ENCODE measurements around the gene NLGN1. TPM values are rescaled to one million over a fixed set of nuclear protein-coding genes. Genes with fewer than 3 reads are reported as not detected.

NLGN1 gene
- total RNA-seq, 1 donor, result 6.1 TPM

DNA sequence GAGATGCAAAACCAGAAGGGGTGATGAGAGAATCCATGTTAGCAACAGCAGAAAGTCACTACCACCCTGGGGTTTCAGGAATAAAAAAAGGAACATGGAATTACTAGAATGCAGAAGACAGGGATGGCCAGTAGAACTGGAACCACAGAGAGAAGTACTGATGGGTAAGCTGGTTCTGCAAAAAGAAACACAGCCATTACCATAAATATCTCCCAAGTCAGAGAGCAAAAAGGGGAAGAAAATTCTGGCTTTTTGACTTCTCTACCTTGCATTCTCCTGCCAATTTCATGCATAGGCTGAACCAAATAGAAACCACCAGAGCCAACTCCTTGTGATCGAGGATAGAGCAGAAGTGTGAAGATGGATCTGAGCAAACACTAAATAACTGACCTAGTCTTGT lies 911.2 kb downstream of the NLGN1 start:
- DNase-seq (ENCODE audit: low read depth), result no peak
- H3K4me3 ChIP-seq (ENCODE audit: low read depth, low read length), result no peak overlapping the region
- TF ChIP-seq, protein P1, sequence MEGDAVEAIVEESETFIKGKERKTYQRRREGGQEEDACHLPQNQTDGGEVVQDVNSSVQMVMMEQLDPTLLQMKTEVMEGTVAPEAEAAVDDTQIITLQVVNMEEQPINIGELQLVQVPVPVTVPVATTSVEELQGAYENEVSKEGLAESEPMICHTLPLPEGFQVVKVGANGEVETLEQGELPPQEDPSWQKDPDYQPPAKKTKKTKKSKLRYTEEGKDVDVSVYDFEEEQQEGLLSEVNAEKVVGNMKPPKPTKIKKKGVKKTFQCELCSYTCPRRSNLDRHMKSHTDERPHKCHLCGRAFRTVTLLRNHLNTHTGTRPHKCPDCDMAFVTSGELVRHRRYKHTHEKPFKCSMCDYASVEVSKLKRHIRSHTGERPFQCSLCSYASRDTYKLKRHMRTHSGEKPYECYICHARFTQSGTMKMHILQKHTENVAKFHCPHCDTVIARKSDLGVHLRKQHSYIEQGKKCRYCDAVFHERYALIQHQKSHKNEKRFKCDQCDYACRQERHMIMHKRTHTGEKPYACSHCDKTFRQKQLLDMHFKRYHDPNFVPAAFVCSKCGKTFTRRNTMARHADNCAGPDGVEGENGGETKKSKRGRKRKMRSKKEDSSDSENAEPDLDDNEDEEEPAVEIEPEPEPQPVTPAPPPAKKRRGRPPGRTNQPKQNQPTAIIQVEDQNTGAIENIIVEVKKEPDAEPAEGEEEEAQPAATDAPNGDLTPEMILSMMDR (IDR thresholded peaks at IDR 0.05; ENCODE audit: insufficient read depth, low read length), result no peak

DNA sequence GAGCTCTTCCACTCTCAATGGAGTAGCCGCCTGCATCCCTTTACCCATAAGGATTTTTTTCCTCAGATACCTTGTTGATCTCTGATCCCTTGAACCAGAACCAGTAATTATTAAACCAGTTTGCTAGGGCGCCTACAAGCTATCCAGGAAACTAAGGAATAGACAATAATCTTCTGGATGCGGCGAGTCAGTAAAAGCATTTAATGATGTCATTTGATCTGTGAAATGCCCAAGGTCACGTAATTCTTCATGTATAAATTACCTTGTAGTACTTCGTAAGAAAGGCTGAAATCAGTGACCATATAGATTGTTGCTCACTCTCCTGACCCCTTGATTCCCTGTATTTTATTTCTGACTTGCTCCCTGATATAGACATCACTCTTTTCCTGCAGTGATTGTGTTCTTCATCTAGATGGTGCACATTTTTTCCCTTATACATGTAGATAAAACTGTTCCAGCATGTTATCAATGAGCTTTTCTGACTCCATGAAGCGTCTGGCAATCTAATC lies 913.0 kb downstream of the NLGN1 start:
- H3K4me3 ChIP-seq (ENCODE audit: low read depth, low read length), result no peak overlapping the region
- DNase-seq (ENCODE audit: low read depth), result no peak
- TF ChIP-seq, protein P1 (IDR thresholded peaks at IDR 0.05; ENCODE audit: insufficient read depth, low read length), result no peak

DNA sequence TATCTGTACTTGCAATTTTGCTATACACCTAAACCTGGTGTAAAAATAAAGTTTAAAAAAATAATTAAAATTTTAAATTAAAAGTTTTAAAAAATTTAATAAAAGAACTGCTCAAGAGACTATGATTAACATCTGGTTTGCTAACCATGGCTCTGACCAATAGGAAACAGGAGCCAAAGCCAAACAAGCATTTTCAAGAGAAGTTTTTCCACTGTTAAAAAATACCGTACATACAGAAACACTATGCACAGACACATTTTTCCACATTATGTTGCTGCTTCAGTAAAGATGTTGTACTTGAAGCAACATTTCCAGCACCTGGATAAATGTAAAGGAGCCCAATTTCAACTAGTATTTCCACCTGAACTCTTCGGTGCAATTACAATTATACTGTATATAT lies 917.7 kb downstream of the NLGN1 start:
- DNase-seq (ENCODE audit: low read depth), result no peak
- no peak overlapping the region for H3K4me3 ChIP-seq (ENCODE audit: low read depth, low read length)
- TF ChIP-seq, protein P1 (IDR thresholded peaks at IDR 0.05; ENCODE audit: insufficient read depth, low read length), result no peak

DNA sequence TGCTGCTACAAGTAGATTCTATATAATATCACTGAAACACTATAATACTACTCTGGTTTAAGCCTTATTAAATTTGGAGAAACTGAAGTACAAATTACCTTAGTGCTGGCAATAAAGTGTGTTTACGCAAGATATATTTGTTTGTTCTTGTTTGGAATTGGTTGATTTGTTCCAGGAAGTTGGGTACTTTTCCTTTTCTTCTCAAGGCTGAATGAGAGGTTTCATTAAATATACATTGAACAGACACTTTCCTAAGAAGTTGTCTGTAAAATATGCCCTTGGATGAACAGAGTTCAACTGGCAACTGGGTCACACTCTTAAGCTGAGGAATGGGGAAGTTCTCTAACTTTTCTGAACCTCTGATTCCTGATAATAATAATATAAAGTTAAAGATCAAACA lies 919.5 kb downstream of the NLGN1 start:
- no peak overlapping the region for H3K4me3 ChIP-seq (ENCODE audit: low read depth, low read length)
- TF ChIP-seq, protein P1 (IDR thresholded peaks at IDR 0.05; ENCODE audit: insufficient read depth, low read length), result no peak
- DNase-seq (ENCODE audit: low read depth), result no peak

DNA sequence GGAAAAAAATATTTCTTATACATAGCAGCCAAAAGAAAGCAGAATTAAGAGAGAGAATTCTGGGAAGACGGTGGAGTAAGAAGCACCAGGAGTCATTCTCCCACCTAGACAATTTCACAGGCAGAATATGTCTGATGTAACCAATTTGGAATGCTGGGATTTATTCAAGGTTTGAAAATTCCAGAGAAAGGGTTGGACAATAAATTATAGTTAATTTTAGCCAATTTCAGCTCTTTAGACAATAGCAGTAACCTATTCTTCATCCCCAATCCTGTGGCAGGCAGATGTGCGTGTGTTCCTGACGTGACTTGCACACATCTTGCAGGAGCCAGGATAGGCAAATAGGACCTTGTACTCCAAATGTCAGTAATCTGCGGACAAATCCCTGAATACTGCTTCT lies 920.6 kb downstream of the NLGN1 start:
- TF ChIP-seq, protein P1 (IDR thresholded peaks at IDR 0.05; ENCODE audit: insufficient read depth, low read length), result no peak

DNA sequence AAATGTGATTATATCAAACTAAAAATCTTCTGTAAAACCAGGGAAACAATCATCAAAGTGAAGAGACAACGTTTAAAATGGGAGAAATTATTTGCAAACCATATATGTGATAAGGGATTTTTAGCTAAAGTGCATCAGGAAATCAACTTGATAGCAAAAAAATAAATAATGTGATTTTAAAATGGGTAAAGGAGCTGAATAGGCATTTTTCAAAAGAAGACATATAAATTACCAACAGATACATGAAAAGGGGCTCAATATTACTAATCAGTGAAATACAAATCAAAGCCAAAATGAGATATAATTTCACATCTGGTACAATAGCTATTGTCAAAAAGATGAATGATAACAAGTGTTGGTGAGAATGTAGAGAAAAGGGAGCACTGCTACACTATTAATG lies 924.0 kb downstream of the NLGN1 start:
- TF ChIP-seq, protein P1 (IDR thresholded peaks at IDR 0.05; ENCODE audit: insufficient read depth, low read length), result no peak
- no peak overlapping the region for H3K4me3 ChIP-seq (ENCODE audit: low read depth, low read length)
- no peak for DNase-seq (ENCODE audit: low read depth)

More for the DNA sequence above, 920.6 kb downstream of the NLGN1 start:
- H3K4me3 ChIP-seq (ENCODE audit: low read depth, low read length), result no peak overlapping the region
- no peak for DNase-seq (ENCODE audit: low read depth)

DNA sequence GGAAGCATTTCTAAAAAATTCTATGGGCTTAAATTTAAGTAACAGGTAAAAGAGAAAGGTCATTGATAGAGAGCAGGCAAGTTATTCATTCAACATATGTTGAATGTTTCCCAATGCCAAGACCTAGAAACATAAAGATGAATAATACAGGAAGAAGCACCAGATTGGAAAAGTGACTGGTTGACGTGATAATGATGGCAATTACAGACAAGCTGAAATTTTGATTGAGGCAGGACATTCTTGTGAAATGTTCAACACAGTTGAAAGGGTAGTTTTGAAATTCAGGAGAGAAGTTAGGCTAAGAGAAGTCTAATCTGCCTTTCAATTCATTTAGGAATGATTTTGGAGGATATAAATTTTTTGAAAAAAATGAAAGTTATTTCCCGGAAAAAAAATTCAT lies 925.2 kb downstream of the NLGN1 start:
- TF ChIP-seq, protein P1 (IDR thresholded peaks at IDR 0.05; ENCODE audit: insufficient read depth, low read length), result no peak
- H3K4me3 ChIP-seq (ENCODE audit: low read depth, low read length), result no peak overlapping the region
- no peak for DNase-seq (ENCODE audit: low read depth)
